HepG2 (cell line): ENCODE results near the gene NEK7. TPM values are rescaled to one million over a fixed set of nuclear protein-coding genes. Genes with fewer than 3 reads are reported as not detected.

Experiments
- GTF2F1 ChIP-seq: fragments of 150-350 bp; IDR thresholded peaks from 2 replicates; pipeline ENCODE4 v1.6.1; 2014; ENCODE audit warnings: low read length
- GTF3A ChIP-seq: sonication (generic); formaldehyde crosslinking; conservative IDR thresholded peaks from 2 replicates; pipeline ENCODE4 v1.4.0; 2020; ENCODE audit warnings: mild to moderate bottlenecking, missing genetic modification reagents
- HNRNPK ChIP-seq: fragments of 200-400 bp; formaldehyde crosslinking; IDR thresholded peaks from 2 replicates; pipeline ENCODE4 v1.6.1; 2018; ENCODE audit warnings: low read length, low read depth, moderate library complexity, mild to moderate bottlenecking; ENCODE audit not compliant: poor library complexity, severe bottlenecking
- HOXA5 ChIP-seq: sonication (generic); formaldehyde crosslinking; IDR thresholded peaks from 2 replicates; pipeline ENCODE4 v1.4.0; 2020; ENCODE audit warnings: missing genetic modification reagents
- KAT2B ChIP-seq: fragments of 150-350 bp; IDR thresholded peaks from 2 replicates; pipeline ENCODE4 v1.6.1; 2014; ENCODE audit warnings: low read depth, low read length, borderline replicate concordance
- KLF9 ChIP-seq: IDR thresholded peaks from 2 replicates; pipeline ENCODE4 v1.6.1; 2016; ENCODE audit warnings: low read depth
- MED1 ChIP-seq: sonication (generic); formaldehyde crosslinking; IDR thresholded peaks from 2 replicates; pipeline ENCODE4 v1.4.0; 2020; ENCODE audit warnings: missing genetic modification reagents
- PHF8 ChIP-seq: sonication (generic); formaldehyde crosslinking; IDR thresholded peaks from 2 replicates; pipeline ENCODE4 v1.5.0; 2020; ENCODE audit warnings: missing genetic modification reagents
- SALL2 ChIP-seq: sonication (generic); formaldehyde crosslinking; IDR thresholded peaks from 2 replicates; pipeline ENCODE4 v1.8.1; 2023; ENCODE audit warnings: mild to moderate bottlenecking, missing genetic modification reagents, inconsistent platforms
- SP1 ChIP-seq, 2 experiments: fragments of 450-650 bp in 1 of 2; sonication (generic) in 1 of 2; formaldehyde crosslinking in 1 of 2; IDR thresholded peaks; 2 replicates each; pipeline versions ENCODE4 v1.4.0 to v1.6.1; 2016 to 2020; ENCODE audit warnings: missing genetic modification reagents in 1 of 2
- ZFP36L1 ChIP-seq: sonication (generic); formaldehyde crosslinking; IDR thresholded peaks from 2 replicates; pipeline ENCODE4 v1.8.0; 2022; ENCODE audit warnings: mild to moderate bottlenecking, missing genetic modification reagents, moderate library complexity
- ZNF317 ChIP-seq: sonication (generic); formaldehyde crosslinking; IDR thresholded peaks from 2 replicates; pipeline ENCODE4 v1.5.0; 2020; ENCODE audit warnings: mild to moderate bottlenecking, missing genetic modification reagents
- ZNF501 ChIP-seq: sonication (generic); formaldehyde crosslinking; IDR thresholded peaks from 2 replicates; pipeline ENCODE4 v1.5.1; 2020; ENCODE audit warnings: mild to moderate bottlenecking, moderate library complexity, missing genetic modification reagents
- ZNF709 ChIP-seq: sonication (generic); formaldehyde crosslinking; IDR thresholded peaks from 2 replicates; pipeline ENCODE4 v1.5.0; 2020; ENCODE audit warnings: mild to moderate bottlenecking, missing genetic modification reagents
- ZSCAN29 ChIP-seq: sonication (generic); formaldehyde crosslinking; conservative IDR thresholded peaks from 2 replicates; pipeline ENCODE4 v1.4.0; 2020; ENCODE audit warnings: mild to moderate bottlenecking, missing genetic modification reagents
- polyA plus RNA-seq, 8 experiments: library from polyadenylated mRNA; depleted of rRNA in 3 of 8; stranded (reverse) in 7 of 8; unstranded in 1 of 8; fragments of >200 nt; fragmentation: Illumina TruSeq in 4 of 8; extraction: Trizol in 4 of 8; gene quantifications; 2 replicates each; pipeline versions ENCODE4 v1.2.1 to v1.2.3, GENCODE V29; 2011 to 2016; ENCODE audit warnings: low read depth in 4 of 8, missing spikeins in 1 of 8, mixed read lengths in 1 of 8; ENCODE audit not compliant: insufficient read depth in 1 of 8
- total RNA-seq, 5 experiments: library from RNA; depleted of rRNA; stranded (reverse); fragments of >200 nt; fragmentation: Illumina TruSeq; extraction: Trizol; gene quantifications; 2 replicates each; pipeline ENCODE4 v1.2.3, GENCODE V29; 2016; ENCODE audit warnings: low read depth in 1 of 5
- TF ChIP-seq, protein P1 (sequence below): sonication (generic); formaldehyde crosslinking; IDR thresholded peaks from 2 replicates; pipeline ENCODE4 v1.4.0; 2020; ENCODE audit warnings: mild to moderate bottlenecking, missing genetic modification reagents
- TF ChIP-seq, protein P2 (sequence below): sonication (generic); formaldehyde crosslinking; IDR thresholded peaks from 2 replicates; pipeline ENCODE4 v1.4.0; 2020; ENCODE audit warnings: missing genetic modification reagents, borderline replicate concordance
- TF ChIP-seq, protein P3 (sequence below): sonication (generic); formaldehyde crosslinking; IDR thresholded peaks from 2 replicates; pipeline ENCODE4 v1.5.1; 2020; ENCODE audit warnings: mild to moderate bottlenecking, missing genetic modification reagents, borderline replicate concordance

NEK7 gene
- total and polyA plus RNA-seq, 2 of the 13 experiments (the other 11 are each of a cell fraction or from before 2014, with no cell fraction given): 18.1 to 19.2 TPM

DNA sequence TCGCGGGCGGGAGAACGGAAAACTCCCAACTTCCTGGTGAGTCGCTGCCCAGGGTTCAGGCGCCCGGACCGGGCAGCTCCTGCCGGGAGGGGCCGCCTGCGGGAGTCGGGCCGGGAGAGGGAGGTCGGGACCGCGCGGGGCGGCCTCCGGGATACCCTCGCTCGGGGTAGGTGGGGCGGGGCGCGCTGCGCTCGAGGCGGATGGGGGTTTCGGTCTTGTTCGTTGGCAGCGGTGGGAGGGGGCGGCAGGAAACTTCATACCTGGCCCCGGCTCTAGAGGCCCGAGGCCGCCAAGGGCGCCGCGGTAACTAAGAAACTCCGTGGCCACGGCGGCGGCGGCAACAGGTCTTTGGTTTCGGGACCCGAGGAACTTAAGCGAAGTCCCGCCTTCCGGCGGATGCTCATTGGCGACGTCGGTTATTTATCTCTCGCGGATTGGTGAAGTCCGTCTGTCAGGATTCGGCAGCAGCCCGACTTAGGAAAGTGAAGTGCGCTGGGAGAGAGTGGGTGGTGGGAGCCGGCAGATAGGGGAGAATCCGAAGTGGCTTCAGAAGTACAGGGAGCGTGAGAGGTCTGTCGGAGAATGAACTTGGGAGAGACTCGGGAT, 546 bp downstream of the NEK7 start (continued):
- TF ChIP-seq HNRNPK (peak; percentile 2), GTF2F1 (no peak), KAT2B (no peak), KLF9 (no peak), PHF8 (peak; percentile 82; the same call in 1 of the 2 replicates), HOXA5 (CRISPR knock-in tag) (peak; percentile 99), ZFP36L1 (CRISPR knock-in tag) (peak; percentile 54; the same call in 1 of the 2 replicates), ZNF501 (CRISPR knock-in tag) (no peak), GTF3A (CRISPR knock-in tag) (no peak), SP1 (IDR thresholded peaks at IDR 0.05) (no peak), SP1 (CRISPR knock-in tag; IDR thresholded peaks at IDR 0.05) (no peak), MED1 (no peak), ZSCAN29 (CRISPR knock-in tag) (0 out of 2 replicates have a peak, but pooled peaks have one; percentile 37), SALL2 (CRISPR knock-in tag) (peak; percentile 43; the same call in 1 of the 2 replicates), ZNF709 (0 out of 2 replicates have a peak, but pooled peaks have one; percentile 11), ZNF317 (CRISPR knock-in tag) (no peak)
- TF ChIP-seq, protein P1, sequence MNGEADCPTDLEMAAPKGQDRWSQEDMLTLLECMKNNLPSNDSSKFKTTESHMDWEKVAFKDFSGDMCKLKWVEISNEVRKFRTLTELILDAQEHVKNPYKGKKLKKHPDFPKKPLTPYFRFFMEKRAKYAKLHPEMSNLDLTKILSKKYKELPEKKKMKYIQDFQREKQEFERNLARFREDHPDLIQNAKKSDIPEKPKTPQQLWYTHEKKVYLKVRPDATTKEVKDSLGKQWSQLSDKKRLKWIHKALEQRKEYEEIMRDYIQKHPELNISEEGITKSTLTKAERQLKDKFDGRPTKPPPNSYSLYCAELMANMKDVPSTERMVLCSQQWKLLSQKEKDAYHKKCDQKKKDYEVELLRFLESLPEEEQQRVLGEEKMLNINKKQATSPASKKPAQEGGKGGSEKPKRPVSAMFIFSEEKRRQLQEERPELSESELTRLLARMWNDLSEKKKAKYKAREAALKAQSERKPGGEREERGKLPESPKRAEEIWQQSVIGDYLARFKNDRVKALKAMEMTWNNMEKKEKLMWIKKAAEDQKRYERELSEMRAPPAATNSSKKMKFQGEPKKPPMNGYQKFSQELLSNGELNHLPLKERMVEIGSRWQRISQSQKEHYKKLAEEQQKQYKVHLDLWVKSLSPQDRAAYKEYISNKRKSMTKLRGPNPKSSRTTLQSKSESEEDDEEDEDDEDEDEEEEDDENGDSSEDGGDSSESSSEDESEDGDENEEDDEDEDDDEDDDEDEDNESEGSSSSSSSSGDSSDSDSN (CRISPR knock-in tag): peak; percentile 51; the same call in 1 of the 2 replicates
- TF ChIP-seq, protein P2, sequence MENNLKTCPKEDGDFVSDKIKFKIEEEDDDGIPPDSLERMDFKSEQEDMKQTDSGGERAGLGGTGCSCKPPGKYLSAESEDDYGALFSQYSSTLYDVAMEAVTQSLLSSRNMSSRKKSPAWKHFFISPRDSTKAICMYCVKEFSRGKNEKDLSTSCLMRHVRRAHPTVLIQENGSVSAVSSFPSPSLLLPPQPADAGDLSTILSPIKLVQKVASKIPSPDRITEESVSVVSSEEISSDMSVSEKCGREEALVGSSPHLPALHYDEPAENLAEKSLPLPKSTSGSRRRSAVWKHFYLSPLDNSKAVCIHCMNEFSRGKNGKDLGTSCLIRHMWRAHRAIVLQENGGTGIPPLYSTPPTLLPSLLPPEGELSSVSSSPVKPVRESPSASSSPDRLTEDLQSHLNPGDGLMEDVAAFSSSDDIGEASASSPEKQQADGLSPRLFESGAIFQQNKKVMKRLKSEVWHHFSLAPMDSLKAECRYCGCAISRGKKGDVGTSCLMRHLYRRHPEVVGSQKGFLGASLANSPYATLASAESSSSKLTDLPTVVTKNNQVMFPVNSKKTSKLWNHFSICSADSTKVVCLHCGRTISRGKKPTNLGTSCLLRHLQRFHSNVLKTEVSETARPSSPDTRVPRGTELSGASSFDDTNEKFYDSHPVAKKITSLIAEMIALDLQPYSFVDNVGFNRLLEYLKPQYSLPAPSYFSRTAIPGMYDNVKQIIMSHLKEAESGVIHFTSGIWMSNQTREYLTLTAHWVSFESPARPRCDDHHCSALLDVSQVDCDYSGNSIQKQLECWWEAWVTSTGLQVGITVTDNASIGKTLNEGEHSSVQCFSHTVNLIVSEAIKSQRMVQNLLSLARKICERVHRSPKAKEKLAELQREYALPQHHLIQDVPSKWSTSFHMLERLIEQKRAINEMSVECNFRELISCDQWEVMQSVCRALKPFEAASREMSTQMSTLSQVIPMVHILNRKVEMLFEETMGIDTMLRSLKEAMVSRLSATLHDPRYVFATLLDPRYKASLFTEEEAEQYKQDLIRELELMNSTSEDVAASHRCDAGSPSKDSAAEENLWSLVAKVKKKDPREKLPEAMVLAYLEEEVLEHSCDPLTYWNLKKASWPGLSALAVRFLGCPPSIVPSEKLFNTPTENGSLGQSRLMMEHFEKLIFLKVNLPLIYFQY: 0 out of 2 replicates have a peak, but pooled peaks have one; percentile 10
- TF ChIP-seq, protein P3, sequence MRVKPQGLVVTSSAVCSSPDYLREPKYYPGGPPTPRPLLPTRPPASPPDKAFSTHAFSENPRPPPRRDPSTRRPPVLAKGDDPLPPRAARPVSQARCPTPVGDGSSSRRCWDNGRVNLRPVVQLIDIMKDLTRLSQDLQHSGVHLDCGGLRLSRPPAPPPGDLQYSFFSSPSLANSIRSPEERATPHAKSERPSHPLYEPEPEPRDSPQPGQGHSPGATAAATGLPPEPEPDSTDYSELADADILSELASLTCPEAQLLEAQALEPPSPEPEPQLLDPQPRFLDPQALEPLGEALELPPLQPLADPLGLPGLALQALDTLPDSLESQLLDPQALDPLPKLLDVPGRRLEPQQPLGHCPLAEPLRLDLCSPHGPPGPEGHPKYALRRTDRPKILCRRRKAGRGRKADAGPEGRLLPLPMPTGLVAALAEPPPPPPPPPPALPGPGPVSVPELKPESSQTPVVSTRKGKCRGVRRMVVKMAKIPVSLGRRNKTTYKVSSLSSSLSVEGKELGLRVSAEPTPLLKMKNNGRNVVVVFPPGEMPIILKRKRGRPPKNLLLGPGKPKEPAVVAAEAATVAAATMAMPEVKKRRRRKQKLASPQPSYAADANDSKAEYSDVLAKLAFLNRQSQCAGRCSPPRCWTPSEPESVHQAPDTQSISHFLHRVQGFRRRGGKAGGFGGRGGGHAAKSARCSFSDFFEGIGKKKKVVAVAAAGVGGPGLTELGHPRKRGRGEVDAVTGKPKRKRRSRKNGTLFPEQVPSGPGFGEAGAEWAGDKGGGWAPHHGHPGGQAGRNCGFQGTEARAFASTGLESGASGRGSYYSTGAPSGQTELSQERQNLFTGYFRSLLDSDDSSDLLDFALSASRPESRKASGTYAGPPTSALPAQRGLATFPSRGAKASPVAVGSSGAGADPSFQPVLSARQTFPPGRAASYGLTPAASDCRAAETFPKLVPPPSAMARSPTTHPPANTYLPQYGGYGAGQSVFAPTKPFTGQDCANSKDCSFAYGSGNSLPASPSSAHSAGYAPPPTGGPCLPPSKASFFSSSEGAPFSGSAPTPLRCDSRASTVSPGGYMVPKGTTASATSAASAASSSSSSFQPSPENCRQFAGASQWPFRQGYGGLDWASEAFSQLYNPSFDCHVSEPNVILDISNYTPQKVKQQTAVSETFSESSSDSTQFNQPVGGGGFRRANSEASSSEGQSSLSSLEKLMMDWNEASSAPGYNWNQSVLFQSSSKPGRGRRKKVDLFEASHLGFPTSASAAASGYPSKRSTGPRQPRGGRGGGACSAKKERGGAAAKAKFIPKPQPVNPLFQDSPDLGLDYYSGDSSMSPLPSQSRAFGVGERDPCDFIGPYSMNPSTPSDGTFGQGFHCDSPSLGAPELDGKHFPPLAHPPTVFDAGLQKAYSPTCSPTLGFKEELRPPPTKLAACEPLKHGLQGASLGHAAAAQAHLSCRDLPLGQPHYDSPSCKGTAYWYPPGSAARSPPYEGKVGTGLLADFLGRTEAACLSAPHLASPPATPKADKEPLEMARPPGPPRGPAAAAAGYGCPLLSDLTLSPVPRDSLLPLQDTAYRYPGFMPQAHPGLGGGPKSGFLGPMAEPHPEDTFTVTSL (CRISPR knock-in tag): no peak
